ENCODE results near the gene PIM2.

- TF ChIP-seq POLR2AphosphoS5 (IDR thresholded peaks at IDR 0.05) (no peak), POLR2A (IDR thresholded peaks at IDR 0.05) (no peak), CTCF (IDR thresholded peaks at IDR 0.05) (no peak)
Observed at GRCh38 chrX:48966796-48967579, 48.2 kb upstream of the PIM2 start.

Data from sigmoid colon (tissue), 4 donors.